Fibroblast of upper back skin (primary cell): Measurements from ENCODE around the gene GTF3C4.

Experiments used
- DNase-seq: peaks from one replicate; pipeline ENCODE4 v3.0.0-alpha.2; 2013

The GTF3C4 gene, protein sequence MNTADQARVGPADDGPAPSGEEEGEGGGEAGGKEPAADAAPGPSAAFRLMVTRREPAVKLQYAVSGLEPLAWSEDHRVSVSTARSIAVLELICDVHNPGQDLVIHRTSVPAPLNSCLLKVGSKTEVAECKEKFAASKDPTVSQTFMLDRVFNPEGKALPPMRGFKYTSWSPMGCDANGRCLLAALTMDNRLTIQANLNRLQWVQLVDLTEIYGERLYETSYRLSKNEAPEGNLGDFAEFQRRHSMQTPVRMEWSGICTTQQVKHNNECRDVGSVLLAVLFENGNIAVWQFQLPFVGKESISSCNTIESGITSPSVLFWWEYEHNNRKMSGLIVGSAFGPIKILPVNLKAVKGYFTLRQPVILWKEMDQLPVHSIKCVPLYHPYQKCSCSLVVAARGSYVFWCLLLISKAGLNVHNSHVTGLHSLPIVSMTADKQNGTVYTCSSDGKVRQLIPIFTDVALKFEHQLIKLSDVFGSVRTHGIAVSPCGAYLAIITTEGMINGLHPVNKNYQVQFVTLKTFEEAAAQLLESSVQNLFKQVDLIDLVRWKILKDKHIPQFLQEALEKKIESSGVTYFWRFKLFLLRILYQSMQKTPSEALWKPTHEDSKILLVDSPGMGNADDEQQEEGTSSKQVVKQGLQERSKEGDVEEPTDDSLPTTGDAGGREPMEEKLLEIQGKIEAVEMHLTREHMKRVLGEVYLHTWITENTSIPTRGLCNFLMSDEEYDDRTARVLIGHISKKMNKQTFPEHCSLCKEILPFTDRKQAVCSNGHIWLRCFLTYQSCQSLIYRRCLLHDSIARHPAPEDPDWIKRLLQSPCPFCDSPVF

GRCh38 chr9:132670457-132671391, at the start of gene GTF3C4:
Gene GTF3C4, plus strand, starts transcription at chr9:132670464. Its CDS starts 135 bp downstream, at chr9:132670599.
- DNase-seq = peak; percentile 22

DNA sequence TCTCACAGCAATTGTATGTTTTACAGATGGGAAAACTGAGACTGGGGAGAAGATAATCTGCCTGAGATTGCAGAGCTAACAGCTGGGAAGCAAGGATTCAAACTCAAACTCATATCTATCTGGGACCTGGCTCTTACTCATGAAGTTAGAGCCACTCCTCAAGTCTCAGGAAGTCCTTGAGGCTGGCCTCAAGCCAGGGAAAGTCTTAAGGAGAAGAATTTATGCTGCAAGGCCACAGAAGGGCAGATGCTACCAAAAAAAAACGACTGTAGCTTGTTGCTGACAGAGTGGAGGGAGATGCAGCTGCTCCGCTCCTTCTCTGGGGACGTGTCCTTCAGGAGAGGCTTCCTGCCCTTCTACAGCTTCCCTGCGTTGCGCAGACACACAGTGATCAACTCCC, 48.1 kb upstream of the GTF3C4 start:
- peak; percentile 53 for DNase-seq

DNA sequence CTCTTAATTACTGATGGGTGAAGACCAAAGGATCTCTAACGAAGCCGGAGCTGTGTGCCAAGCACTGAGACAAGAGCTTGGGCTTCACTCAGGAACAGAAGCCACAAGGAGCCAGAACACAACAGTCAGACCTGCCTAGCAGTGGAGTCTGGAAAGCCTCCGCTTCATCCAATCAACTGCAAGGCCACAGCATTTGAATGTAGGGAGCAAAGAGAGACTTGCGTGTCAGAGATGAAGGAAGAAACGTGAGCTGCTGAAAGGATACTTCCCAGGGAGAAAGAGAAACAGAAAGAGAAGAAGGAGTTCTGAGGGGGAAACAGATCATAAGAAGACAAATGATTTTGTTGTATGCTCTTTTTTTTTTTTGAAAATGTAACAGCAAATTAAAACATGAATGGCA, 44.0 kb upstream of the GTF3C4 start:
- DNase-seq = no peak

DNA sequence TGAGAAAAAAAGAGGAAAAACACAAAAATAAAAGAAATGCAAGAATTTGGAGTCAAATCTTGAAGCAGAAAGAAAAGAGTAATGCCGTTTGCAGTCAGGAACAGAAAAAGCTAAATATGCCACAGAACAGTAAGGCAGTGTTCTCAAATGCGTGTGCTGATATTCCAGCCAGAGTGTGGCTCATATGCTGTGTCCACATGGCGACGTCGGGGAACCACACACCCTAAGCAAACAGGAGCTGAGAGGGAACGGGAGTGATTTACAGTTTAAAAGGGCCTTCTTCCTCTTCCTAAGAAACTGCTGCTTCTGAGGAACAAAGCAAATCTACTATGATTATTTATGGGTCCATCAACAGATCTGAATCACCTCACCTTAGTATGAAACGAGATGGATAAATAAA, 43.2 kb upstream of the GTF3C4 start:
- DNase-seq = no peak

DNA sequence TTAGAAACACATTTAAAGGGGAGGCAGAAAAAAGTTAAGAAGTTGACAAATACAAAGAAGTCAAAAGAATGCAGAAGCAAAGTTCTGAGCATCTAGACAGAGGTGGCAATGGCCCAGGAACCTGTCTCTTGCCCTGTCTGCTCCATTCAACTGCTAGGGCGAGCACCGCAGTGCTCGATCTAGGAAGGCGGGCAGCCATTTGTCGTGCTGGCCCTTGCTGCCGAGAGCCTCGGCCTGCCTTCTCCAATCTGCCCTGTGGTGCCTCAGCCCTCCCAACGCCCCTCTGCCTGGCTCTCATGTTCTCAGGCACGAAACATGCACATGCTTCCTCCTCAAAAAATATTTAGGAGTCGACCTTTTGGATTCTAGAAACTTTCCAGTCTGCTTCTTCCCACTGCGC, 42.7 kb upstream of the GTF3C4 start:
- DNase-seq = no peak

- no peak for DNase-seq
These were observed 41.5 kb upstream of the GTF3C4 start for GRCh38 chr9:132628746-132629145.

DNA sequence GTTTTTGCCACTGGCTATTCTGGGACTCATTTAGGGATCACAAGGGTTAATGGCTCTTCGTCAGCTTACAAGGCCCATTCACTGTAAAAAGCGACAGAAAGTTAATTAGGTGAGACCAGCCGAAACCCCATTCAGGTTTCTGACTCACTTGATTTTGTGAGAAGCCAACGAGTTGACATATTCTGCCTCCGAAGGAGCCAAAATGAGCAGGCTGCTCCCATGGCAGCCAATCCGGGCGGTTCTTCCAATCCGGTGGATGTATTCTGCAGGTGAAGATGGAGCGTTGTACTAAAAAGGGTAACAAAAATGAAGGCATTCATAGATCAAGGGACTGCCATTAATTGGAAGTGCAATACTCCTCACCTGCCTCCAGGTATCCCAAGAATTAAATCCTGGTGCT, 40.1 kb upstream of the GTF3C4 start:
- no peak for DNase-seq

GRCh38 chr9:132630811-132631210, 39.5 kb upstream of the GTF3C4 start:
- no peak for DNase-seq

GRCh38 chr9:132631280-132631679, 39.0 kb upstream of the GTF3C4 start:
- DNase-seq = peak; percentile 77

- DNase-seq = no peak
These were observed 38.6 kb upstream of the GTF3C4 start for GRCh38 chr9:132631685-132632084.

GRCh38 chr9:132632413-132633129, 37.7 kb upstream of the GTF3C4 start:
- no peak for DNase-seq

DNA sequence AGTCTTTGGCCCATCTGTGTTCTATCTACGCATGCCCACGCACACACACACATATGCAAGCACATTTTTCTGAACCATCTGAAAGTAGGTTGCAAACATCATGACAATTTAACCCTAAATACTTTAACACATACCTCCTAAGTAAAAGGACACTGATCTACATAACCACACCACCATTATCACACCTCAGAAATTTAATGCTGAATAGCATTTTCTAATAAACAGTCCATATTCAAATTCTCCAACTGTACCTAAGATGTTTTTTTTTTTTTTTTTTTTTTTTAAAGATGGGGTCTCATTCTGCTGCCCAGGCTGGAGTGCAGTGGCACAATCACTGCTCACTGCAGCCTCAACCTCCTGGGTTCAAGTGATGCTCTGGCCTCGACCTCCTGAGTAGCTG, 35.9 kb upstream of the GTF3C4 start:
- no peak for DNase-seq

GRCh38 chr9:132637351-132637750, 32.9 kb upstream of the GTF3C4 start:
- no peak for DNase-seq

- DNase-seq = no peak
These were observed 32.5 kb upstream of the GTF3C4 start for GRCh38 chr9:132637801-132638200.

- peak; percentile 20 for DNase-seq
These were observed 32.0 kb upstream of the GTF3C4 start for GRCh38 chr9:132638240-132638639.

GRCh38 chr9:132639322-132639721, 30.9 kb upstream of the GTF3C4 start:
- no peak for DNase-seq

DNA sequence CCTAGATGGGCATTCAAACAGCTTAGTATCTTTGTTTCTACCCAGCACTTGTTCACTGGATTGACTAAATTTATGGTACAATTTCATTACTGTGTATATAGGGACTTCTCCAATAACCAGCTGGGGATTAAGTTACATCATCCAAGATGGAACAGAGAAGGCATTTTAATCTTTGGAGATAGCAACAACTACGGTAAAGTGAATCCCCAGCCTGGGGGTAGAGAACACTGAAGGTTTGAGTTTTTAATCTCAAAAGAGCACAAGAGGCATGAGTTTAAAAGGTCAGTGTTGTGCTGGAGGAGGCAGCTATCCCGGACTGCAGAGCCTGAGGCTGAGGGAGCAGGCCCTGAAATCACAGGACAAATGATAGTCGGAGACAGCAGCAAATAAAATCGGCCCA, 29.0 kb upstream of the GTF3C4 start:
- DNase-seq = no peak

DNA sequence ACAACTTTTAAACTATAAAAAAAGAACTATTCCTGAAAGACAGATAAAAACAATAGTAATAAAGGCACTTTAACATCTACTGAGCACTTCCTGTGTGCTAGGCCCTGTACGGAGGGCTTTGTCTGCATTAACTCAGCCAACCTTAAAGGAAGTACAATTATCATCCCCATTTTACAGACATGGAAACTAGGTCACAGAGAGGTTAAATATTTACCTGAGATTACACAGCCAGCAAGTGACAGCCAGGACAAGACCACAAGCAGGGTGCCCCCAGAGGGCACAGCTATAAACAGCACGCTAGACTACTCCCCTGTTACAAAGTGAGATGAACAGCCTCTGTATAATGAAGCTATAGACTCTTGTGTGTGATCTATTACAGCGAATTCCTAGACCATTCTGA, 26.0 kb upstream of the GTF3C4 start:
- no peak for DNase-seq

GRCh38 chr9:132645306-132645705, 25.0 kb upstream of the GTF3C4 start:
- DNase-seq = no peak

- DNase-seq = no peak
These were observed 24.6 kb upstream of the GTF3C4 start for GRCh38 chr9:132645711-132646110.

DNA sequence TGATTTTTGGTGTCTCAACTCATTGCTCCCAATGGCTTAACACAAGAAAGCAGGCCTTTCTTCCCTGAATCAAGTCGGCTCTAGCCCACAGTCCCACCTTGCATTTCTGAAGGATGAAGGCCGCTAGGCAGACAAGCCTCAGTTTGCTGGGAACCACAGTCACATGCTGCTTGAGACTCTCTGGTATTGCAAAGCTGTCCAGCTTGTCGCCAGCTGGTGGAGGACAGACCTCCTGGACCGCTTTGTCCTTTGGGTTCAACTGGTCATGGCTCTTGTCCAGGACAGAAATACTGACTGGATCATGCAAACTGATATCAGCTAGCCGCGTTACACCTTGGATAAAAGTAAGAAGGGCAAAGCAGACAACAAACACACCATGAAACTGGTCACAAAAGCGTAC, 23.5 kb upstream of the GTF3C4 start:
- DNase-seq = peak; percentile 33

- DNase-seq = peak; percentile 99
These were observed 22.9 kb upstream of the GTF3C4 start for GRCh38 chr9:132647355-132647754.
